Activated CD4-positive, CD25-positive, alpha-beta regulatory T cell treated with anti-CD3 and anti-CD28 coated beads, Interleukin-2, amount 50 U/mL, for 72 hours (primary cell): ENCODE data around the gene VAMP8.
"Not testable (repeated sequence)": the region's sequence is repeated elsewhere in the genome, so short reads cannot be mapped to it uniquely, and the experiment has no call there.

Experiments used
- DNase-seq: peaks from one replicate; pipeline ENCODE4 v3.0.0; 2021

The VAMP8 gene

DNA sequence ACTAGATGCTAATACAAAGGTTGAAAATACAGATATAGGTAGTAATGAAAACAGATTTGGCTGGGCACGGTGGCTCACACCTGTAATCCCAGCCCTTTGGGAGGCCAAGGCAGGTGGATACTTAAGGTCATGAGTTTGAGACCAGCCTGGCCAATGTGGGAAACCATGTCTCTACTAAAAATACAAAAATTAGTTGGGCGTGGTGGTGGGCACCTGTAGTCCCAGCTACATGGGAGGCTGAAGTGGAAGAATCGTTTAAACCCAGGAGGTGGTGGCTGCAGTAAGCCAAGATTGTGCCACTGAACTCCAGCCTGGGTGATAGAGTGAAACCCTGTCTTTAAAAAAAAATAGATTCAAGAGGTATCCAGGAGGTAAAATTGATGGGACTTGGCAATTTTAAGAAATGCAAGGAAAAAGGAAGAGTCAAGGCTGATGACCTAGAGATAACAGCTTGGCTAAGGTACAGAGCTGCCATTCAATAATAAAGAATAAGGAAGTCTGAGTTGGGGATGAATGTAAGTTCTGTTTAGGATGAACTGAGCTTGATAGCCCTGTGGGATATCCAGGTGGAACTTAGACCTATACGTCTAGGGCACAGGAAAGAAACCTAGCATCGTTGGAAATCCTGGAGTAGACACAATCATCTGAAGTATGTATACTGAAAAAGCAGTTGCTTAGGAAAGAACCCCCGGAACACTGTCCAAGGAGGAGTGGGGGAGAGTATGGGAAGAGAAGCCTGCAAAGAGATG is 29.4 kb upstream of the VAMP8 start:
- no peak for DNase-seq

DNA sequence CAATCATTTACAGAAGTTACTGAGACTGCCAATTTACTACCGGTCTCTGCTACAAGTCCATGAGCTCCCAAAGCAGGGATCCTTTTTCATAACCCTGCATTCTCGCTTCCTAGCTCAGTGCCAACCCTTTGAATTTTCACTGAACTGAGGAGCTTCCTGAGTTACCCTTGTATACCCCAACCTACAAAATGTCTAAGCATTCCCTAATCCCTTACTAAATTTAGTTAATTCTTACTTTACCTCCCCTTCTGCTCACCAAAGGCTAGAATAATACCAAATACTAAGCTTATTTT is 28.8 kb upstream of the VAMP8 start:
- no peak for DNase-seq

DNA sequence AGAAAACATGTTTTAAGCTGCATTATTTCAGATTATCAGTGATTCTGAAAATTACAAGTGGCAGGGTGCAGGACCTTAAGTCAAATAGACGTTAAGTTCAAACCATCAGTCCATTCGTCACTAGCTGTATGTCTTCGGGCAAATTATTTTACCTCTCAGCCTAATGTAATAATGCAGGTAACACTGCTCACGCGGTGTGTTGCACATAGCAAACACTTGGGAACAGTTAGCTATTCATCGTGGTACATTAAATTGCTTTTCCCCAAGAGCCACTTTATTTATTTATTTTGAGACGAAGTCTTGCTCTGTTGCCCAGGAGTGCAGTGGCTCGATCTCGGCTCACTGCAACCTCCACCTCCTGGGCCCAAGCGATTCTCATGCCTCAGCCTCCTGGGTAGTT is 28.3 kb upstream of the VAMP8 start:
- no peak for DNase-seq

DNA sequence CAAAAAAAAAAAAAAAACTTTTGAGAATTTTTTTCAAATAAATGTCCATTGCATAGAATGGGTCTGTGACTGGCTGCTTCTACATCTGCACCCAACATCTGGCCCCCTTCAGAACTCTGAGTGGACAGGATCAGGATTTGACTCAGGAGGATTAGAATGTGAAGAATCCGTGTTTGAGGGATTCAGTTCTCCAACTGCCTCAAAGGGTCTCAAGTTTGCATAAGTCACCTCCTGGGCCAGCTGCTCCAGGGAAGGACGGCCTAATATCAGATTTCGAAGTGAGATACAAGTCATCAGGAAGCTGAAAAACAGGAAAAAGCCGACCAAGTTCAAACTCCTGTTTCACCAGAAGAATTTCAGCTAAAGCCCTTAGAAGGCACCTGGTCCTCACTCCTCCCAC is 27.6 kb upstream of the VAMP8 start:
- DNase-seq: no peak

DNA sequence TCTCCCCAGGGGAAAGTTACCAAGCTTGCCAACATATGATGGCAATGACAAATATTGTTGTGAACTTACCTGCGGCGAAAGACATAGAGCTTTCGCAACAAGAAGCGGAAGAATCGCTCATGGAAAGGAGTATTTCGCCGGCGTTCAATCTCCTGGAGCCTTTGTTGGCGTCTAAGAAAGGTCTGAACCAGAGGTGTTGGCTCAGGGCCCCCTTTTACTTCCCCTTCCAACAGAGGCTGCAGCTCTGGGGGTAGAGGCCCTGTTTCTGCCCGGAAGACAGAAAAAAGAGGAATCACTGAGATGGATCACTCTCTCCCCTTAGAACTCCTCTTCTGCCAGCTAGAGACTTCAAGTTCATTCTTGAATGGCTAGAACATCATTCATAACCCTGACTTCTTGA is 26.9 kb upstream of the VAMP8 start:
- no peak for DNase-seq

DNA sequence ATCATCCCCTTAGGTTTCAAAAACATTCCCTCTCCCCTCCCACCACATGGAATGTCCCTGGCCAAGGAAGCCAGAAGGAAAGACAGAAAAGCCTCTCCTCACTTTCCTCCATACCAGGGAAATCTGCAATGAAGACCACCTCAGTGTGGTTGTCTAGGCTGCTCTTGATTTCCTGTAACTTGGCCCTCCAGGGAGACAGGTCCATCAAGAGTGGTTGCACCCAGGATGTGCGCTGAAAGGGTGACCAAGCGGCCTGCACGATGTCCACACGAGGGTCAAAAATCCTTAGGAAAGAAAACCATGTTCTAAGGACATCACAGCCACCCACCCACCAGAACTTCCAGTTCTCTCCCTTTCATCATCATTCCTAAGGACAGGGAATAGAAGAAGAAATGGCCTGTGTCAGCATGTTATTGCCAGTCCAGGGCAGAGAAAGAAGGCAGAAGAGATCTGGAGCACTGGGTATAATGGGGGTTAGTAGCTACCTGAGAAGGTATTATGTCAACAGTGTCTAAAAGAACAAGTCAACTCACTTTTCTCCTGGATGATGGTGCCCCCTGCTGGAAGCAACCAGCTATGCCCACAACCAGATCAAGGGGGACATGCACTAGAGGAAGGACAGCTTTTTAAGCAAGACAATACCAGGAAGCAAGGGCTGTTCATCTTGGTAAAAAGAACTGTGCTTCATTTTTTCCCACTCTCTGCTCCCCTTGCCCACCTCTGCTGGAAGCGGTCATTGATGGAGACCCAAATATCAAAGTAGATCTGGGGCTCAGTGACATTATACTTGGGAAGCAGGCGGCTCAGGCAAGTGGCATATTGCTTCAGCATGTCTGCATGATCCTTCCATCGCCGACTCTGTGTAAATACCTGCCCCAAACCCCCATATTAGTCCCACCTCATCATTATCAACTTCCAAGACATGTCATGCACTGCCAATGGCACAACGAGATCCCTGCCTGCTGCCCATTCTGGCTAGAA is 25.4 kb upstream of the VAMP8 start:
- DNase-seq: peak; percentile 83

DNA sequence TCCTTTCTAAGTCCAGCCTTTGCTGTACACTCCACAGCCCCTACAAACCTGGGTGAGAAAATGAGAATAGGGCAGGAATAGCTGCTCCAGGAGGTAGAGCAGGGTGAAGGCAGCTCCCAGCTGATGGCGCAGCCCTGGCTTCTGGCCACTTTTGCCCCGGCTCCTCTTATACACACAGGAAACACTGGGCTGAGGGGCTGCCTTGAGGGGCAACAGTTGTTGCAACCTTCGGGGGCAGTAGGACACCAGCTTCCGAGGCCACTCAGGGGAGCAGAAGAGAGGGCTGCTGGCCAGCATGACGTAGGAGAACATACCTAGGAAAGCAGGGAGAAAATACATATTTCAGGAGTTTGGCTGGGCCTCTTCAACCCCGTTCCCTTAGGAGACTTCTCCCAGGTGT is 24.2 kb upstream of the VAMP8 start:
- DNase-seq: no peak

DNA sequence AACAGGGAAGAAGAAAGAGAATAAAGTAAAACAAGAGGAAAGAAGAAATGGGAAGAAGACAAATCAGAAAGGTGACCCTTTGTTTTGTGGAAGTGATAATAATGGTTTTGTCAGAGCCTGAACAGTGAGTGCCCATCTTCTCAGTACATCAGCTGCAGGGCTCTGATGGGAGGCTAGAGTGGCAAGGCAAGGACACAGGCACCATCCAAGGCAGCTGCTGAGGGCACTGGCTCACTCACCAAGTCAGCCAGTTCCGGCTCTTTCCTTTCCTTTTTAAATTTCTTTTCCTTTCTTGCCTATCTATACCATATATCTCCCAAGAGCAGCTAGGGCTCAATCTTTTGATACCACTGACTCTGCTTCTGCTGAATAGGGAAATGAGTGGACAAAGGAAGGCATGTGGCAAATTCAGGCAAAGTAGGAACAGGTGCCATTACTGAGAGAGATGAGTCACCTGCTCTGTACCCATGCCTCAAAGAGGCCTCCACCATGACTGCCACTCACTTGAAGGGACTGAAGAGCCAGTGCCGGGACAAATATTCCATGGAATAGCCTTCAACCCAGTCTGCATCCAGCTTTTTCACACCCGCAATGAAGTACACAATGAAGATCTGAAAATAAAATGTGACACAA is 22.3 kb upstream of the VAMP8 start:
- DNase-seq: no peak

DNA sequence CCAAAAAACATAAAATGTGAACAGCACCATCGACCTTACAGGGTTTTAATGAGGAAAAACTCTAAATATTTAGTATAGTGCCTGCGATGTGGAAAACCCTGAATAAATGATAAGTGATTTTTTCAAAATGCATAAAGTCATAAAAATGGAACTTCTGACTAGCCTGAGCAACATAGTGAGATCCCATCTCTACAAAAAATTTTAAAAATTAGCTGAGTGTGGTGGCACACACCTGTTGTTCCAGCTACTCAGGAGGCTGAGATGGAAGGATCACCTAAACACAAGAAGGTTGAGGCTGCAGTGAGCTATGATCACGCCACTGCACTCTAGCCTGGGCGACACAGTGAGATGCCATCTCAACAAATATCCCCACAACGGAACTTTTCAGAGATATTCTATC is 20.3 kb upstream of the VAMP8 start:
- no peak for DNase-seq

DNA sequence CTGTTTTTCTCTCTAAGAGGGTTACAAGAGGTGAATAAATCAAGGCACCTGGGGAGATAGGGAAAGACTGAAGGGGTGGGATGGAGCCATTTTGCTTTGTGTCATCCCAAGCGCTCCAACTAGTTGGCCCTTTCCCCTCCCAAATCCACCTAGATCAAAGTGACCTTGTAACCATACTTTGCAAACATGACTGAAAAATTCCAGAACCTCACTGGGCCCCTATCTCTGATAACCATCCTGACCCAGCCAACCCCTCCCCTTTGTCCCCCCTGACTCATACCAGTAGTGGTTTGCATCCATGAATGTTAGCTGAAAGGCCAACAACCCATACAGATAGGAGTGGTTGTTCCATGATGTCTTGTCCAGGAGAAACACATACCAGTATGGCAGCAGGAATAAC is 19.2 kb upstream of the VAMP8 start:
- DNase-seq: no peak

DNA sequence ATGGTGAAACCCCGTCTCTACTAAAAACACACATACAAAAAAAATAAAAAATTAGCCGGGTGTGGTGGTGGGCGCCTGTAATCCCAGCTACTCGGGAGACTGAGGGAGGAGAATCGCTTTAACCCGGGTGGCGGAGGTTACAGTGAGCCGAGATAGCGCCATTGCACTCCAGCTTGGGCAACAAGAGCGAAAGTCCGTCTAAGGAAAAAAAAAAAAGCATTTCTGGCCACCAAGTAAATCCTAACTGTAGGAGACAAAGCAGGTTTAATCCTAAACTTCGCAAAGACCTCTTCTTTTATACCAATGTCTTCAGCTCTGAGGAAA is 17.0 kb upstream of the VAMP8 start:
- DNase-seq: not testable (repeated sequence)

DNA sequence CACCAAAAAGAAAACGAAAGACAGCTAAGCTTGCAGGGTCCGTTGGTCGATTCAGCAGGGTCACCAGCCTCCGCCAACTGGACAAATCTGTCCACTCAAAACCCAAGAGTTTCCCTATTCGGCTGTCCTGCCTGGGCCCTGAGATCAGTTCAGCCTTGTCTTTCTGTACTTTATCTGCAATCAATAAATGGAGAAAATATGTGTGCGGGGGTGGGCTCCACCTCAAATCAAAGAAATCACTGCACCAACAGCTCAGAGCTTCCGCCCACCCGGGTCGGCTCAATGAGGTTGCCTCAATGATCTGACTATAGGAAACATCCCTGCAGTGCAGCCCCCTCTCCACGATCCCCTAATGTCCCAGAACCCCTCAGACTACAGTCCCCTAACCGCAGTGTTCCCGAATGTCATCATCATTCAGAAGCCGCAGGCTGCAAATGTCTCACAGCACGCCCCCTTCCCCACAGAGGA is 16.5 kb upstream of the VAMP8 start:
- DNase-seq: no peak

DNA sequence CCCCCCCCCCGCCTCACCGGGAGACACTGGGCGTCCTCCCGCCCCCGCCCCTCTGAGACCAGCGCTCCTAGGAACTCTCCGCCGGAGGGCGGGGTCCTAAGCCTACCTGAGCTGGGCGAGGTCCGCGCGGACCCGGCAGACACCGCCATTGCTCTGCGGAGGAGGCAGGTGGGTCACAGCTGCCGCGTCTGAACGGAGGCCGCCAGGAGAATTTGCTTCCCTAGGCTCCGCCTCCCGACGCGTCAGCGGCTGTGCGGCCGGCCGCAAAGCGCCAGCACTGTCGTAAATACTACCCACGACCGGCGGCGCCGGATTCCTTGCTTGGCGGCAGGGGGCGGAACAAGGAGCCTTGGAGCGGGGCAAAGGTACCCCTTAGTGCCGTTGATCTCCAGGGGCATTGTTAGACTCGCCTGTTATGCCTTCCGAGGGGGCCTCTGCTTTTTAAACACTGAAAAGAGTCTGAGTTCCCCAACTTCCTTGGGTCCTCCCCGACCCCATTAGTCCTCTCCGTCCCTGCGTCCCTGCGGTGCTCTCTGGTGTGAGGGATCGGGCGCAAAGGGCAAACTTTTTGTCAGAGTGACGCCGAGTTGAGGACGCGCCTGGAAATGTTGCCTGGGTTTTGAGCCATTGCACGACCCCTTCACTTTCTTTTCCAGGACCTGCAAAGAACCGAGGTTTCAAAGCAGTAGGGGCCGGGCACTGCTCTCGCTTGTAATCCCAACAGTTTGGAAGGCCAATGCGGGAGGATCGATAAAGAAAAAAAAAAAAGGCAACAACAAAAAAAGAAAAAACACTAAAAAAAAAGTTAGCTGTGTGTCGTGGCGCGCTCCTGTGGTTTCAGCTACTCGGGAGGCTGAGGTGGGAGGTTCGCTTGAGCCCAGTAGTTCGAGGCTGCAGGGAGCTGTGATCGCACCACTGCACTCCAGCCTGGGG is 15.8 kb upstream of the VAMP8 start, which contains the start of gene GGCX:
Gene GGCX (minus strand): TSS at position 214 of the 933 bp plus-strand sequence. CDS start 65 bp downstream, at position 149.
- DNase-seq: peak; percentile 85

DNA sequence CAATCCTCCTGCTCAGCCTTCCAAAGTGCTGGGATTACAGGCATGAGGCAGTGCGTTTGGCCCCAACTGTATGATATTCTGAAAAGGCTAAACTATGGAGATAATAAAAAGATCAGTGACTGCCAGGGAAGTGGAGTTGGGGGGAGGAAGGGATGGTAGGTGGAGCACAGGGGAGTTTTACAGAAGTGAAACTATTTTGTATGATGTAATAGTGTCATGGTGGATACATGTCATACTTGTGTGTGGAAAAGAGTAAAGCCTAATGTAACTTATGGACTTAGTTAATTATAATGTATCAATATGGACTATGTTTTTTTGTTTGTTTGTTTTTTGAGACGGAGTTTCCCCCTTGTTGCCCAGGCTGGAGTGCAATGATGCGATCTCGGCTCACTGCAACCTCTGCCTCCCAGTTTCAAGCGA is 13.2 kb upstream of the VAMP8 start:
- DNase-seq: no peak

DNA sequence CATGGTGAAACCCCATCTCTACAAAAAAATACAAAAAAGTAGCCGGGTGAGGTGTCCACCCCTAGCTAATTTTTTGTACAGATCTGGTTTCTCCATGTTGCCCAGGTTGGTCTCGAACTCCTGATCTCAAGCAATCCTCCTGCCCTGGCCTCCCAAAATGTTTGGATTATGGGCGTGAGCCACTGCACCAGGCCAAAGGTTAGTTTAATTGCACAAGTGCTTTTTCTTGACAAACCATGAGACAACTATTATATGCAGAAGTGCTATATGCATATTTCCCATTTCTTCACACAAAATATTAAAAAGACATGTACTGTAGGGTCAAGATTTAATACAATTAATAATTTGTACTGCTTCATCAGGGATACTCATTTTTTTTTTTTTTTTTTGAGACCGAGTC is 11.1 kb upstream of the VAMP8 start:
- no peak for DNase-seq

DNA sequence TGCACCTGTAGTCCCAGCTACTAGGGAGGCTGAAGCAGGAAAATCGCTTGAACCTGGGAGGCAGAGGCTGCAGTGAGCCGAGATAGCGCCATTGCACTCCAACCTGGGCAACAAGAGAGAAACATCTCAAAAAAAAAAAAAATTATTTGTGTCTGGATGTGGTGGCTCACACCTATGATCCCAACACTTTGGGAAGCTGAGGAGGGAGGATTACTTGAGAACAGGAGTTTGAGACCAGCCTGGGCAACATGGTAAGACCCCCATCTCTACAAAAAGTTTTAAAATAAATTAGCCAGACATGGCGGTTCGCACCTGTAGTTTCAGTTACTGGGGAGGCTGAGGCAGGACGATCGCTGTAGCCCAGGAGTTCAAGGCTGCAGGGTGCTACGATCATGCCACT is 1.6 kb upstream of the VAMP8 start:
- DNase-seq: no peak

DNA sequence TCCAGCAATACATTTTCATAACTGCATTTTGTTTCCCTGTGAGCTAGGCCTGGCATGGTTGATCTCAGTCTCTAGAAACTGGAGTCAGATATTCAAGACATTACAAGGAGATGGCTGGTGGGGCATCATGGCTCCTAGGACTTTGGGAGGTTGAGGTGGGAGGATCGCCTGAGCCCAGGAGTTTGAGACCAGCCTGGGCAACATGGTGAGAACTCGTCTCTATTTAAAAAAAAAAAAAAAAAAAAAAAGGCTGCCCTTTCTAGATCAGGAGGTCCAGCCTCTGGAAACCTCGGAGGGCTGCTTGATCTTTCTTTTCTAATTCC is 362 bp upstream of the VAMP8 start:
- no peak for DNase-seq

DNA sequence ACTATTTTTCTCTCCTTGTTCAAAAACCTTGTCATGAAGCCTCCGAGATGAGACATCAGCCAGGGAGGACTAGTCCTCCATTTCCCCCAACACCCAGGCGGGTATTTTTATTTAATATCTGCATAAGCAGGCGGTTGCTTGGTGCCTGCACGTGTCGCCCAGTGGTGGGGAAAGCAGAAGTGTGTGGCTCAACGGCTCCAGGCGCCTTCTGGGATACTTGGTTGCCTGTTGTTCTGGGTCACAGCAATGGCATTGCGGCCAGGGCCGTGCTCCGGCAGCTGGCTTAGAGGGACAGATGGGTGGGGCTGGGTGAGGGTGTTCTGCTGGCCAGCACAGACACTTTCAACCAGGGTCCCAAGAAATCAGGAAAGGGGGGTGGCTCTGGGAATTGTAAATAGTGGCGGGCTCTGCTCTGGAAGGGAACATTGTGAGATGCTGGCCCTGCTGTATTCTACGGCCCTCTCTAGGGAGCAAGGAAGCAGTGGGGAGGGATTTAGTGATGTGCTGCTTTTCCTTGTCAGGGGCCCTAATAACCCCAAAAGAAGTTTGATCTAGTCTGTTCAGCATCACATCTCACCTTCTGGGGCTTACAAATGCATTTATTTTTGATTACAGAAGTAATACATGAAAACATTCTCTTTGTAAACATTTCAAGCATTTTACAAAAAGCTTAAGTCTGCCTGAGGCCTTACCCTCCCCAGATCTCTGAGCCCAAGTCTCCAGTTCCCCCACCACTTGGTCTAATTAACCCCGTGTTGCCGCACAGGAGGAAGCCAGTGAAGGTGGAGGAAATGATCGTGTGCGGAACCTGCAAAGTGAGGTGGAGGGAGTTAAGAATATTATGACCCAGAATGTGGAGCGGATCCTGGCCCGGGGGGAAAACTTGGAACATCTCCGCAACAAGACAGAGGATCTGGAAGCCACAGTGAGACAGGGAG is 1.1 kb downstream of the VAMP8 start:
- no peak for DNase-seq

DNA sequence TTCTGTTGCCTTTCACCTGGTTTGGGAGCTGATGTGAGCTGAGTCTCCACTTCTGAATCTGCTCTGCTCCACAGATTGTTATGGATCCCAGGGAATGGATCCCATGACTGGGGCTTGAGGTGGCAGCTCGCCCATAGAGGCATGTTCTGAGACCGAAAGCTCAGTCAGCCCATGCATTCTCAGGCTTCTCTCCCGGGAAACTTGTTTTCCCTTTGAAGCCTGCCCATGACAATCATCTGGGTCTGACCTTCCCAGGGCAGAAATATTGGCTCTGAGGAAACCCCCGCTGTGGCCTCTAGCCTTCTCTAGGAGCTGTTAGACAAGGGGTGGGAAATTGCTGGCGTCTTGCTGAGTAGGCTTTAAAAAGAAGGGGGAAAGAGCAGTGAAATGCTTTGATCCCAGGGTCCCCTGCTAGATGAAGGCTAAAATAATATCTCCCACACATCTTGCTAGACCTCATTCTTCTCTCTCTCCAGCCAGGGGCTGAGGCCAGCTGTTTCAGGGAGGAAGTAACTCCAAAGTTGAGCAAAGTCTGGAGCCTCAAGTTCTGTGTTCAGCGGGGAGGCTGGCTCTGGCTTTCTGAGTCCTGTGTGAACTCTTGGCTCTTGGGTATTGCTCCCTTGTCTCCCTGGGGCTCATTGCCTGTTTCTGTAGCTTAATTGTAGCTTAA is 2.0 kb downstream of the VAMP8 start:
- no peak for DNase-seq

DNA sequence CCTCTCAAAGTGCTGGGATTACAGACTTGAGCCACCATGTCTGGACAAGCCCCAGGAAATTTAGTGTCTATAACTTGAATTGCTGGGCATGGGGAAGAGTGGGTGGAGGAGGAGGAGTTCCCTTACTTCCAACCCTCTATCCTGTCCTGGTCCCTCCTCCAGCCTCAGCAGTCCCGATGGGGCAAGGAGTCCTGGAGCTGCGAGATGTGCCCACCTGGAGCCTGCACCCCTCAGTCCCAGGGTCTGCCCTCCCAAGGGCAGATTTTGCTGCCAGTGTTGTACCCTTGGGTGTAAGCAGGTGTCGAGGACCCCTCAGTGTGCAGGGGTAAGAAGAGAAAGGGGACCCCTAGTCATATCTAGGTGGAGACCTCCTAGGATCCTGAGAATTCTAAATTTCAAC is 2.8 kb downstream of the VAMP8 start:
- no peak for DNase-seq

DNA sequence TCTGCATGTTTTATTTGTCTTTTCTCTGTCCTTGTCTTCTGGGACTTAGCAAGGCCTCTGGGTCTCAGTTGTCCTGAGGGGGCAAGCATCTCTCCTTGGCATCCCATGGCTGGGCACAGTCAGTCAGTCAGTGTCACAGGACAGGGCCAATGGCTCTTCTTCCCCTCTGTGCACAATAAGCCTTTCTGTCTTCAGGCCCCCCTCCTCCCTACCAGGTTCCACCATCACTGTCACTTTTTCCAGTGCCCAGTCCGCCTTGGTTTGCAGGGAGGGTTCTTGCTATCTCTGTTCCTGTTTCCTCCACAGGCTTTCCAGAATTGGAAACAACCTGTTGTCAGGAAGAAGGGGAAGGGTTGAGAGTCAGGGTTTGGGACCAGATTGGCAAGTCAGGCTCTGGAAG is 5.1 kb downstream of the VAMP8 start:
- DNase-seq: no peak
